Measurements from ENCODE around the gene REEP1. TPM values are rescaled to one million over a fixed set of nuclear protein-coding genes. Genes with fewer than 3 reads are reported as not detected.

Gene REEP1
- total RNA-seq, 1 experiment from 2014 or later: 0.31 TPM

- H3K36me3 ChIP-seq (ENCODE audit: low read depth): peaks cover 16% of the 10 kb centered on the region; the same call in 1 of the 2 replicates
- no peak overlapping the region for H2AFZ ChIP-seq
- H4K20me1 ChIP-seq (ENCODE audit: insufficient read depth): no peaks in the 10 kb centered on the region
- H3F3A ChIP-seq (ENCODE audit: insufficient read depth, low read depth): no peaks in the 10 kb centered on the region
- no peak overlapping the region for H3K27ac ChIP-seq
- POLR2A ChIA-PET (ENCODE audit: unreplicated experiment): no interaction called here
- no peak overlapping the region for H3K4me2 ChIP-seq
- peaks cover 14% of the 10 kb centered on the region for H3K4me1 ChIP-seq (replicated peaks; ENCODE audit: insufficient read depth)
- intact Hi-C loops (cut with micrococcal nuclease; ENCODE audit: unreplicated experiment): no loop called here
- H3K27me3 ChIP-seq (ENCODE audit: insufficient read depth, low read depth): no peaks in the 10 kb centered on the region
- no TSS peak for BruUV-seq (replicated peaks)
- CTCF ChIA-PET: interaction anchor here (0.7 kb wide), 1 partner anchor 158 kb away, joined by 10 read pairs; no protein-coding TSS in a partner anchor
- TF ChIP-seq EZH2 (IDR thresholded peaks at IDR 0.05; ENCODE audit: low read depth) (no peak), CTCF (conservative IDR thresholded peaks at IDR 0.05) (no peak)
- peaks cover 31% of the 10 kb centered on the region for H3K79me2 ChIP-seq (ENCODE audit: low read depth)
- DNase-seq: no peak
- H3K4me3 ChIP-seq: no peak overlapping the region
- no peaks in the 10 kb centered on the region for H3K9me3 ChIP-seq (ENCODE audit: insufficient read depth, low read depth)
- no peaks in the 10 kb centered on the region for H3K9me2 ChIP-seq (ENCODE audit: insufficient read depth)
Measured at GRCh38 chr2:86204458-86204857, 133.0 kb downstream of the REEP1 start.

- DNase-seq: no peak
- intact Hi-C loops (cut with micrococcal nuclease; ENCODE audit: unreplicated experiment): no loop called here
- Histone ChIP-seq H3K4me2 (no peak overlapping the region), H3K27me3 (ENCODE audit: insufficient read depth, low read depth) (no peaks in the 10 kb centered on the region), H2AFZ (no peak overlapping the region), H3K27ac (no peak overlapping the region), H3K4me3 (no peak overlapping the region), H3K4me1 (replicated peaks; ENCODE audit: insufficient read depth) (peaks cover 17% of the 10 kb centered on the region), H3F3A (ENCODE audit: insufficient read depth, low read depth) (no peaks in the 10 kb centered on the region), H3K9me3 (ENCODE audit: insufficient read depth, low read depth) (no peaks in the 10 kb centered on the region), H3K36me3 (ENCODE audit: low read depth) (peaks cover 10% of the 10 kb centered on the region; the same call in 1 of the 2 replicates), H4K20me1 (ENCODE audit: insufficient read depth) (no peaks in the 10 kb centered on the region), H3K9me2 (ENCODE audit: insufficient read depth) (no peaks in the 10 kb centered on the region), H3K79me2 (ENCODE audit: low read depth) (peaks cover 39% of the 10 kb centered on the region)
- no TSS peak for BruUV-seq (replicated peaks)
- ChIA-PET POLR2A (ENCODE audit: unreplicated experiment) (no interaction called here), CTCF (no interaction called here)
- TF ChIP-seq EZH2 (IDR thresholded peaks at IDR 0.05; ENCODE audit: low read depth) (no peak), CTCF (conservative IDR thresholded peaks at IDR 0.05) (no peak)
Measured at GRCh38 chr2:86203614-86204013, 133.8 kb downstream of the REEP1 start.

DNA sequence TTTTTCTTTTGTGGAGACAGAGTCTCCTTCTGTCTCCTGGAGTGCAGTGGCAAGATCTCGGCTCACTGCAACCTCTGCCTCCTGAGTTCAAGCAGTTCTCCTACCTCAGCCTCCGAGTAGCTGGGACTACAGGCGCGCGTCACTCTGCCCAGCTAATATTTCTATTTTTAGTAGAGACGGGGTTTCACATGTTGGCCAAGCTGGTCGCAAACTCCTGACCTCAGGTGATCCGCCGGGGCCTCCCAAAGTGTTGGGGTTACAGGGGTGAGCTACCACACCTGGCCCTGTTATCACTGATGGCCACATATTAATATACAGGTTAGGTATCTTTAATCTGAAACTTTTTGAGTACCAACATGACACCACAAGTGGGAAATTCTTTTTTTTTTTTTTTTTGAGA is 134.7 kb downstream of the REEP1 start:
- no peaks in the 10 kb centered on the region for H3F3A ChIP-seq (ENCODE audit: insufficient read depth, low read depth)
- ChIA-PET POLR2A (ENCODE audit: unreplicated experiment) (no interaction called here), CTCF (no interaction called here)
- peaks cover 23% of the 10 kb centered on the region for H3K4me1 ChIP-seq (replicated peaks; ENCODE audit: insufficient read depth)
- no peaks in the 10 kb centered on the region for H3K9me3 ChIP-seq (ENCODE audit: insufficient read depth, low read depth)
- H4K20me1 ChIP-seq (ENCODE audit: insufficient read depth): no peaks in the 10 kb centered on the region
- intact Hi-C loops (cut with micrococcal nuclease; ENCODE audit: unreplicated experiment): no loop called here
- no peak overlapping the region for H3K27ac ChIP-seq
- no TSS peak for BruUV-seq (replicated peaks)
- no peak overlapping the region for H2AFZ ChIP-seq
- H3K79me2 ChIP-seq (ENCODE audit: low read depth): peaks cover 41% of the 10 kb centered on the region
- no peak for DNase-seq
- no peak overlapping the region for H3K4me2 ChIP-seq
- peaks cover 8% of the 10 kb centered on the region; the same call in 1 of the 2 replicates for H3K36me3 ChIP-seq (ENCODE audit: low read depth)
- TF ChIP-seq EZH2 (IDR thresholded peaks at IDR 0.05; ENCODE audit: low read depth): no peak
- TF ChIP-seq CTCF (conservative IDR thresholded peaks at IDR 0.05): no peak
- no peak overlapping the region for H3K4me3 ChIP-seq
- no peaks in the 10 kb centered on the region for H3K27me3 ChIP-seq (ENCODE audit: insufficient read depth, low read depth)
- H3K9me2 ChIP-seq (ENCODE audit: insufficient read depth): no peaks in the 10 kb centered on the region

All from PC-9 (cell line).